ENCODE data around the gene SORCS2.

SORCS2 gene

DNA sequence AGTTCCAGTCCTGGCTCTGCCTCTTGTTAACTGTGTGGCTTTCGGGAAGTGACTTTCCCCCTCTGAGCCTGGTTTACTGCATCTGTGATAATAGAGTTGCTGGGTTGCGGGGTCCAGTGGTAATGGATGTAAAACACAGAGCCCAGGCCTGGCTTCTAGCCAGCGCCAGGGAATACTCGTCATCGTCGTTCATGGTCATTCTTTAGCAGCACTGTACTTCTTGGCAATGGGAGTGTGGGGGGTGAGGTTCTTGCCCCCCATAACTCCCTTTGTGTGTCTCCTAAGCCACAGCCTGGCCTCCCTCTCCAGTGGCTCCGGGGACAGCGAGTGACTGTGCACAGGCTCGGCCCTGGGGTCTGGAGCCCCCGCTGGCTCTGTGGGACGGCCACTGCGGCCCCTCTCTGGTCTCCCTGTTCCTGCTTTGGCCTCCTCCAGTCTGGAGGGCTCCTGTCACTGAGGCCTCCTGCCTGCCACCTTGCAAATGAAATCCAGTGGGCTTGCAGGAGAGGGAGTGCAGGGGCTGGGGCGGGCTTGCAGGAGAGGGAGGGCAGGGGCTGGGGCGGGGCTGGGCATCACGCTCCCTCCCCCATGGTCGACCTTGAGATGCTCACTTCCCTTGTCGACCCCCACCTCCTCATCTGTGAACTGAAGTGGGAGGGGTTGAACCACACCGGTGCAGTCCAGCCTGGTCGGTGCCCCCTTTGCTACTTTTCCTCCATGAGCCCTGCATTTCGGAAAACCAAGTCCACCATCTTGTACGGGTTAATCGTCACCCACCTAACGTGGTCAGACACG is 229.2 kb downstream of the SORCS2 start:
- no peak for DNase-seq

GRCh38 chr4:7422151-7422897 is 230.0 kb downstream of the SORCS2 start:
- DNase-seq: no peak

DNA sequence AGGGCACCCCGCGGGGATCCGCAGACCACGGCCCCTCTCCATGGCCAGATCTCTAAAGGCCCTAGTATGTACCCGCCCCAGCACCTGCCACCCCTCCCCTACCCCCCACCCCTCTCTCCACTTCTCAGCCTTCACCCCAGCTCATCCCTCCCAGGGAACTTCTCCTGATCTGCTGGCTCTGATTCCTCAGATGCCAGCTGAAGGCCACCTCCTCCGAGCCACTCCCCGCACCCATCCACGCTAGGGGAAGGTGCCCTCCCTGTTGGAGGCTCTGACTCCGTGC is 230.5 kb downstream of the SORCS2 start:
- no peak for DNase-seq

DNA sequence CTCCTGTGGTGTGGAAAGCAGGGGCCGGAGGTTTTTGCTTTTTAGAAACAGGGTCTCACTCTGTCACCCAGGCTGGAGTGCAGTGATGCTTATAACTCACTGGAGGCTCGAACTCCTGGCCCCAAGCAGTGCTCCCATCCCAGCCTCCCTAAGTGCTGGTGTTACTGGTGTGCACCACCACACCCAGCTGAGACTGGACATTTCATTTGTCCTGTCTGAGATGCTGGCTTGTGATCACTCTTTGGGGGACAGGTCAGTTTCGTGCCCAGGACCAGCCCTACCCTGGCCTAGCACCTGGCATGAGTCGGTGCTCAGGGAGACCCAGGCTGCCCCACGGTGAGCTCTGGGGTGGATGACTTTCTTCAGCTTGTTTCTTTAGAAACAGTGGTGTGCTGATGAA is 231.1 kb downstream of the SORCS2 start:
- no peak for DNase-seq

DNA sequence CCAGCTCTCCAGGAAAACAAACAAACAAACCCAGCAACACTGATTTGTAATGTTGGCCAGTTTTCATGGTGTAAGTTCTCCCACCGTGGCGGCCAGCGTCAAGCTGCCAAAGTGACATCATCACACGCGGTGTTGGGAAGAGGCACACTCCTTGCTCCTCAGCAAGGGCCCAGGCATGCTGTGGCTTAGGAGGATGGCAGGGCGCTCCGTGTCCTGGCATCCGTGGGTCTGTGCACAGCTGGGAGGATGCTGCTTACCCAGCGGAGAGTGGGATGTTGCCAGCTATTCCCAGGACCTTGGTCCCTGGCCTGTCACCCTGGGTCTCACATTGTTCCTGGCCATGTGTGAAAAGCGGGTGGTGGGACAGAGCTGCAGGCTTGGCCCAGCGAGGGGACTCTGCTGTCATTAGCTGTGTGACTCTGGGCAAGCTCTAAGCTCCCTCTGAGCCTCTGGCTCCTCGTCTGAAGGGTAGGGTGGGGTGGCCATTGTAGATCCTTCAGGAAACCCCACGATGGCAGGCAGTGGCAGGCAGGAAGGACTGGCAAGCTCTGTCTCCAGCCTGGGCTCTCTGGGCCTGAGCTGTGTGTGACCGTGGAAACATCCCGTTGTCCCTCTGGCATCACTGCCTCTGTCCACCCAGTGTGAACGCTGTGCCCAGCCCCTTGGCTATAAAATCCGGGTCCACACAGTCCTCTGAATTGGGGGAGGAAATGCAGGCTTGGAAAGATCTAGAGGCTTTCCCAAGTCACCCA is 231.6 kb downstream of the SORCS2 start:
- no peak for DNase-seq

GRCh38 chr4:7424553-7425111 is 232.3 kb downstream of the SORCS2 start:
- no peak for DNase-seq

DNA sequence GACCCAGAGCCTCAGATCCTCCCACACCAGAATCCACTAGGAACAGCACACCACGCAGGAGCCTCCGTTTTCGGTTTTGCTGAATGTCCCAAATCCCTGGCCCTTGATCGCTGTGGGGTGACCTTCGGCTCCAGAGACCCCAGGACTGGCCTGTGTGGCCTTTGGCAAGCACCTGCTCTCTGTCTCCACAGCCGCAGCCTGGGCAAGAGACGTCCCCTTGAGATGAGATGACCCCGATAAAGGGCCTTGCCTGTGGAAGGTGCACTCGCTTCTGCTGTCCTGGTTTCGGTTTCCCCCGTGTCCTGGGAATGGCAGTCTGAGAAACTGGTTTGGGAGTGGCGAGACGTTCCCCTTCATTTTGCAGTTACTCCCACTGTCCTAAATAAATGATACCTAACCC is 232.8 kb downstream of the SORCS2 start:
- no peak for DNase-seq

DNA sequence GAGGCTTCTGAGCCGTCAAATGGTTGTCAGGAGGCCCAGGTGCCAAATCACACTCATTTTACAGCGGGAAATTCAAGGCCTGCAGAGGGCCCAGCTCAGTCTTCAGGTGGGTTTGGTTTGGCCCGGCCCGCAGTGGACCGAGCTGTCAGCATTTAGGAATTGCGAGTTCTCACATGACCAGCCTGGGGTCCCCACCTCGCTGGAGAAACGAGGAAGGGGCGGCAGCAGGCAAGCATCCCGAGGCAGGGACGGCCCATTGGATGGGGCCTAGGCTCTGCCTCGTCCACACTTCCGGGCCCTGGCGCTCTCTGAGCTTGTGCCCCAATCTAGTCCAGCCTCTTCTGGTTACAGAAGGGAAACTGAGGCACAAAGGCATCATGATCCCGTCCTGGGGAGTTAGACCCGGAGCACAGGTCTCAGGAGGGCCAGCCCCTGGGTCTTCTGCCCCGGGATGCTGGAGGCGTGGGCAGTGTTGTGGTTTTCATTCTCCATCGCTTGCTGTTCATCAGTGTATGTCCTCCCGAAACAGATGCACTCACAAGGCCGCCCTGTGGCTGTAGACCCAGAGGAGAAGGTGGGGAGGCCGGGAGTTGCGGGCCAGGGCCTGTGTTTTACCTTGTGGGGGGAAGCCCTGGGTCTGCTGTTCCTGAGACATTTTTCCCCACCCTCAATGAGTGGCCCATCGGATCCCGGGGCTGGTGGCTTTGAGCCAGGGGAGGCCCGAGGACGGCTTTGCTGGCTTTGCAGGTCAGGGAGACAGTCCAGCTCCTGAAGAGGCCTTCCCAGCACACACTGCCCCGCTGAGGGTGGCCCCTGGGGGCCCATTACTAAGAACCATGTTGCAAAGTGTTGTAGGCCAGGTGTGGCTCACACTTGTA is 233.5 kb downstream of the SORCS2 start:
- no peak for DNase-seq

GRCh38 chr4:7426525-7427171 is 234.3 kb downstream of the SORCS2 start:
- DNase-seq: no peak

DNA sequence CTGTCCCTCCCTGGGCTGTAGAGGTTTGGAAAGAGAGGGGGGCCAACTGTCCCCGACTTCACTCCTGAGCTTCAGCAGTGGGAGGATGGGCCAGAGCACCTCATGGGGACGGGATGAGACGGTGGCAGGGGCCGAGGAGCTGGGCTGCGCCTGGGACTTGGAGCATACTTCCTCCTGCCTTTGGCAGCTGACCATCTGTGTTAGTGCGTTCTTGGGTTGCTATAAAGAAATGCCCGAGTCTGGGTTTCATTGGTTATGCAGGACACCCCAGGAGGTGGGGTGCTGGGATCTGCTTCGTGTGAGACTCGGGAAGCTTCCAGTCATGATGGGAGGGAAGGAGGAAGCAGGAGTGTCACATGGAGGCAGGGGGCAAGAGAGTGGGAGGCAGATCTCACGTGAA is 235.0 kb downstream of the SORCS2 start:
- DNase-seq: no peak

GRCh38 chr4:7427831-7428260 is 235.5 kb downstream of the SORCS2 start:
- no peak for DNase-seq

- DNase-seq: no peak
These were observed 236.1 kb downstream of the SORCS2 start for GRCh38 chr4:7428261-7429068.

GRCh38 chr4:7429069-7429416 is 236.7 kb downstream of the SORCS2 start:
- DNase-seq: no peak

DNA sequence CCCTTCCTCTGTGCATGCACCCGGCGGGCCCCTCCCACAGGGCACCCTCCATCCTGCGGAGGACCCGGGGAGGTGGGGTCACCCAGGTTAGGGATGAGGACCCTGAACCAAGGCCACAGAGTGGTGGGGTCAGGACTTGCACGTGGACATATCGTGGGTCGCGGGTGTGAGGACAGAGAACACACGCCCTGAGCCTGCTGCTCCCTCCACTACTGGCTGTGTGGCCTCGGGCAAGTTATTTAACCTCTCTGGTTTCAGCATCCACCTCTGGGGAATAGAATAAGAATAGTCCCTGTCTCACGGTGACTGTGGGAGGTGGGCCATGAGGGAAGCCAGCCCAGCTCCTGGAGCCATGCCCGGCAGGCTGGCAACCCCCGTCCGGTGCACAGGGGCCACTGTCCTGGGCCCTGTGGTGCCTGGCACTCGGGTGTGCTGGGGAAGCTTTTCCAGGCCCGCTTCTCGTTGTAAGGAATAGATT is 237.3 kb downstream of the SORCS2 start:
- DNase-seq: no peak

DNA sequence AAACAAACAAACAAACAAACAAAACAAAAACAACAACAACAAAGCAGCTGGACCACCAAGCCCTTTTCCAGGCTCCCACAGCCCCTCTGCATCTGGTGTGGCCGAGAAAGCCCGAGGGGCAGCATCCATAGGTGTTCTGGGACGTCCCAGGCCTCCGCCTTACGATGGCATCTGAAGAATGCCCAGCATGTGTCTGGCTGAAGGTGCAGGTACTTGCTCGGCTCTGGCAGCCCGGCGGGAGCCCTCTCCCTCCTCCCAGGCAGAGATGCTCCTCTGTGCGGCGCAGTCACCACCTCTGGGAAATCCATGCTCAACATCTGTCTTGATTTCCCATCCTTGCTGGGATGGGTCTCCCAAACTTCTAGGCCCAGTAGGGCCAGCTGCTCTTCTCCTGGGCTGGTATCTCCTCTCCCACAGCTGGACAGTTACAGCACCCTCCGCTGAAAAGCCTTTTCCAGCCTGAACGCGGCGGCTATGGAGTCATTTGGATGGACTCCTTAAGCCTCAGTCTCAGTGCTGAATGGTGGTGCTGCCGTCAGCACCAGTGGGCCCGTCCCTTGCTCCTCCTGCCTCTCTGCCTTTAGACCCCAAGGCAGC is 238.1 kb downstream of the SORCS2 start:
- DNase-seq: no peak

- no peak for DNase-seq
These were observed 238.8 kb downstream of the SORCS2 start for GRCh38 chr4:7430965-7431695.

DNA sequence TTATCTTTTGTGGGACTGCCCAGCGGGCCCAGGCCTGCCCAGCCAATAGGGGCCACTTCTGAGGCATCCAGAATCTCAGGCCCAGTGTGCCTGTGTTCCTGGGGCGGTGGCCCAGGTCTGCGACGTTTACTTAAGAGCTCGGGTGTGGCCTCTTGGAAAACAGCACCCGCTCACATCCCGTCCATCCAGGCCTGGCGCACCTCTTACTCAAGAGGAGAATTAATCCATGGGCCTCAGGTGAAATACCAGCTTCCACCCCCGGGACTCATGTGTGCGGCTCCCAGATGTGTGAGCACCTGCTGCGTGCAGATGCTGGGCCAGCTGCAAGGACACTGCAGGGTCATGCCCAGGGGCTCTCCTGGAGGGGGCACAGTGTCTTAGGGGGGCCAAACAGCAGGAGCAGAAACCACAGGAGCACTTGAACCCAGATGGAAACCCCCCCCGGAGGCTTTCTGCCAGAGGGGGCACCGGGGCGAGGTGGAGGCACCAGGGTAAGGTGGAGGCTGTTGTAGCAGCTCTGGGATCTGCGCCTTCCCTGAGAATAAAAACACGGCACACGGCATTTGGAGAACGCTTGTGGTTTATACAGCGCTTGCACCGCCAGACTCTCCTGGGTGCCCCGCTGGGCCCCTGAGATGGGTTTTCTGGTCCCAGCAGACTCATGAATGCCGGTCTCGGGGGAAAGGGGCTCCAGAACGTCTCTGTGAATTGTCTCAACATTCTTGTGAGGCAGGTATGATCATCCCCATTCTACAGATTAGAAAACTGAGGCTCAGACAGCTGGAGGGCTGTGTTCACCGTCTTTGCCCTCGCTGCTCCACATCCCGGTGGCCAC is 239.6 kb downstream of the SORCS2 start:
- no peak for DNase-seq

DNA sequence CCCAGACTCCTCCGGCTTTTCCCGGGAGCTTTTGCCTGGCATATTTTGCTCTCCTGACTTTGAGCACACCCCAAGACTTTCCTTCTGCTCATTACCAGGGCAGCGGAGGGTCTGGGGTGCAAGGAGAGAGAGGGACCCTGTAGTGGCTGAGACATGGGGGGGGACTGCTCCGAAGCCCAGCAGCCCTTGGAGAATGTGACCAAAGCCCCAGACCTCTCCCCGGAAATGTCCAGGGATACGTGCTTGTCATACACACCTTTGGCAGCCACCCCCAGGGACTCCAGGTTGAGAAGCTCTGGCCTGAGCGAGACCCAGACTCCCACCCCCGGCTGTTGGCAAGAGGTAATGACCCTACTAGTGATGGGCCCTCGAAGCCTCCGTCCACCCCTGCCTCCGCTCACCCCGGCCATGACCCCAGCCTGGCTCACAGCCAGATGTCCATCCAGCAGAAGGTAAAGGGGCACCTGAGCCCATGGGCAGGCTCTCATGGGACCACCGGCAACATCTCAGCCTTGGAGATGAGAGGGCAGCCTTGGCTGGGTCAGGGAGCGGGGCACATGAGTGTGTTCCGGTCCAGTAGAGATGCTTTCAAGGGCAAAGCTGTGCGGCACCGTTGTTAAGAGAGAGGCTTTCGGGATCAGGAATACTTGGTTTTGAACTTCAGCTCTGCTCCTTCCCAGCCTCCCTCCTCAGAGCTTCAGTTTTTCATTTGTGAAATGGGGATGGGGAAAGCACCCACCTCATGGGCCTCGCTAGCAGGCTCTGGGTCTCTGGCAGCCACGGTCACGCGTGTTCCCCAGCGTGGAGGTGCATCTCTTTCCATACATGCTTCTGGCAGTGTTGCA is 240.4 kb downstream of the SORCS2 start:
- DNase-seq: no peak

Measured in GDM1 (cell line).